OCI-LY7 (cell line): ENCODE measurements around the gene B3GNT2. TPM values are rescaled to one million over a fixed set of nuclear protein-coding genes. Genes with fewer than 3 reads are reported as not detected.
"Not testable (repeated sequence)": the region's sequence is repeated elsewhere in the genome, so short reads cannot be mapped to it uniquely, and the experiment has no call there.

Experiments
- Bru-seq: library from RNA; stranded (reverse); fragments of 400-500 nt; gene quantifications from one replicate; lab custom pipeline; 2021; lab: Mats Ljungman, UMichigan
- BruChase-seq, 2 experiments: library from RNA; stranded (reverse); fragments of 400-500 nt; gene quantifications; one replicate each; lab custom pipeline; 2021; lab: Mats Ljungman, UMichigan
- BruUV-seq: library from RNA; stranded (reverse); fragments of 400-500 nt; replicated peaks from 2 replicates; lab custom pipeline; 2021; lab: Mats Ljungman, UMichigan
- CTCF ChIA-PET: fragments of 300-600 bp; sonication (Branson Sonifier 250); formaldehyde crosslinking; loops from one replicate; lab custom pipeline; 2022; ENCODE audit warnings: antibody characterized with exemption; ENCODE audit not compliant: unreplicated experiment; lab: Charles Lee
- POLR2A ChIA-PET: fragments of 300-600 bp; sonication (Branson Sonifier 250); formaldehyde crosslinking; loops from one replicate; lab custom pipeline; 2022; ENCODE audit warnings: antibody characterized with exemption; lab: Charles Lee
- DNase-seq: peaks from one replicate; pipeline ENCODE4 v3.0.0-alpha.2; 2015; ENCODE audit warnings: low spot score
- H2AFZ ChIP-seq: fragments of 200-600 bp; sonication (generic), shearing (Covaris generic); 2 replicates; pipeline ENCODE4 v1.6.1; 2014; ENCODE audit warnings: mild to moderate bottlenecking, antibody characterized with exemption, low read length, moderate library complexity
- H3K27ac ChIP-seq: fragments of 200-600 bp; sonication (generic); 2 replicates; pipeline ENCODE4 v1.5.1; 2014; ENCODE audit warnings: mixed run types, low read depth, mild to moderate bottlenecking, moderate library complexity, low read length, inconsistent platforms; ENCODE audit not compliant: poor library complexity, severe bottlenecking
- H3K36me3 ChIP-seq: fragments of 200-600 bp; sonication (generic); 2 replicates; pipeline ENCODE4 v1.6.1; 2014; ENCODE audit warnings: mild to moderate bottlenecking, antibody characterized with exemption, low read length, moderate library complexity, mixed read lengths; ENCODE audit not compliant: insufficient read depth
- H3K4me1 ChIP-seq: fragments of 200-600 bp; sonication (generic); 2 replicates; pipeline ENCODE4 v1.5.1; 2014; ENCODE audit warnings: mild to moderate bottlenecking, low read length; ENCODE audit not compliant: insufficient read depth, poor library complexity, severe bottlenecking
- H3K4me2 ChIP-seq: fragments of 200-600 bp; sonication (generic); 2 replicates; pipeline ENCODE4 v1.6.1; 2014; ENCODE audit warnings: mild to moderate bottlenecking, low read length
- H3K4me3 ChIP-seq: fragments of 200-600 bp; sonication (generic); 2 replicates; pipeline ENCODE4 v1.5.1; 2014; ENCODE audit warnings: mild to moderate bottlenecking, low read depth, low read length; ENCODE audit not compliant: poor library complexity, severe bottlenecking
- H3K79me2 ChIP-seq: fragments of 200-600 bp; sonication (generic); 2 replicates; pipeline ENCODE4 v1.6.1; 2016; ENCODE audit warnings: low read depth, mild to moderate bottlenecking, low read length, moderate library complexity, mixed read lengths; ENCODE audit not compliant: insufficient read depth
- H3K9me2 ChIP-seq: fragments of 200-600 bp; sonication (generic); 2 replicates; pipeline ENCODE4 v1.6.1; 2016; ENCODE audit warnings: mild to moderate bottlenecking, low read length, mixed read lengths; ENCODE audit not compliant: insufficient read depth
- H3K9me3 ChIP-seq: fragments of 200-600 bp; sonication (generic); 2 replicates; pipeline ENCODE4 v1.6.1; 2014; ENCODE audit warnings: mild to moderate bottlenecking, mixed run types, low read length, mixed read lengths
- H4K20me1 ChIP-seq: fragments of 200-600 bp; sonication (generic); 2 replicates; pipeline ENCODE4 v1.6.1; 2014; ENCODE audit warnings: mild to moderate bottlenecking, antibody characterized with exemption, low read length, moderate library complexity, mixed read lengths; ENCODE audit not compliant: insufficient read depth
- EZH2phosphoT487 ChIP-seq: fragments of 200-600 bp; sonication (generic); IDR thresholded peaks from 2 replicates; pipeline ENCODE4 v1.6.1; 2018; ENCODE audit warnings: low read depth, borderline replicate concordance, mild to moderate bottlenecking, mixed run types, antibody characterized with exemption, low read length, moderate library complexity, mixed read lengths
- intact Hi-C: fragments of 100-400 bp; cut with micrococcal nuclease; formaldehyde crosslinking; loops from one replicate; pipeline ENCODE4 v1.10.0; 2022; ENCODE audit not compliant: unreplicated experiment
- long read RNA-seq: library from polyadenylated mRNA; stranded (forward); transcript quantifications from one replicate; pipeline ENCODE4 v2.0.0, GENCODE V29; 2022
- total RNA-seq, 2 experiments: library from RNA; depleted of rRNA in 1 of 2; stranded (reverse); fragments of >200 nt in 1 of 2; shearing (Covaris generic) in 1 of 2; gene quantifications; 2 replicates each; pipeline ENCODE4 v1.2.3, GENCODE V29; 2014 to 2022
- TF ChIP-seq, protein P1 (sequence below): fragments of 200-600 bp; sonication (generic); conservative IDR thresholded peaks from 2 replicates; pipeline ENCODE4 v1.5.1; 2014; ENCODE audit warnings: mild to moderate bottlenecking, antibody characterized with exemption, low read length, moderate library complexity, mixed read lengths

B3GNT2 gene, protein sequence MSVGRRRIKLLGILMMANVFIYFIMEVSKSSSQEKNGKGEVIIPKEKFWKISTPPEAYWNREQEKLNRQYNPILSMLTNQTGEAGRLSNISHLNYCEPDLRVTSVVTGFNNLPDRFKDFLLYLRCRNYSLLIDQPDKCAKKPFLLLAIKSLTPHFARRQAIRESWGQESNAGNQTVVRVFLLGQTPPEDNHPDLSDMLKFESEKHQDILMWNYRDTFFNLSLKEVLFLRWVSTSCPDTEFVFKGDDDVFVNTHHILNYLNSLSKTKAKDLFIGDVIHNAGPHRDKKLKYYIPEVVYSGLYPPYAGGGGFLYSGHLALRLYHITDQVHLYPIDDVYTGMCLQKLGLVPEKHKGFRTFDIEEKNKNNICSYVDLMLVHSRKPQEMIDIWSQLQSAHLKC
- 63.0 and 65.8 TPM in 2 replicates for total RNA-seq (2014; rRNA removed; shearing (Covaris generic))
- total RNA-seq (2022): 47.9 and 51.1 TPM in 2 replicates
- percentile 96 among the genes with signal in this experiment for Bru-seq, nascent RNA
- percentile 92 among the genes with signal in this experiment for BruChase-seq, experiment 1, labeled RNA remaining after a 6-hour chase
- percentile 92 among the genes with signal in this experiment for BruChase-seq, experiment 2, labeled RNA remaining after a 2-hour chase
- long read RNA-seq, transcript B3GNT2-201 (2 exons, 2,763 nt): major isoform, 202 of 210 reads
- long read RNA-seq, partial matches to known transcripts: 7 of 210 reads
- long read RNA-seq, other reads (novel, unspliced or antisense): 1 of 210 reads

- Histone ChIP-seq H2AFZ (peak within 1 kb of the TSS; percentile 59; the same call in 1 of the 2 replicates), H3K9me2 (no peaks in the 10 kb centered on the region), H3K79me2 (peaks cover 64% of the 10 kb centered on the region), H3K27ac (peak within 1 kb of the TSS; percentile 75), H4K20me1 (peaks cover 32% of the 10 kb centered on the region), H3K4me2 (peak within 1 kb of the TSS; percentile 94), H3K36me3 (peaks cover 36% of the 10 kb centered on the region), H3K4me1 (peaks cover 58% of the 10 kb centered on the region), H3K9me3 (no peaks in the 10 kb centered on the region), H3K4me3 (peak within 1 kb of the TSS; percentile 95)
- TSS peak; percentile 82 for BruUV-seq
- intact Hi-C loops: loop anchor here (1.0 to 10.0 kb wide), 5 partner anchors 14 to 281 kb away; no protein-coding TSS in a partner anchor
- ChIA-PET CTCF (no interaction called here), POLR2A (interaction anchor here (0.7 to 2.0 kb wide), 4 partner anchors 14 to 156 kb away, joined by 3 to 4 read pairs (median 4); no protein-coding TSS in a partner anchor)
- DNase-seq: peak; percentile 89
- TF ChIP-seq EZH2phosphoT487: no peak
- TF ChIP-seq, protein P1, sequence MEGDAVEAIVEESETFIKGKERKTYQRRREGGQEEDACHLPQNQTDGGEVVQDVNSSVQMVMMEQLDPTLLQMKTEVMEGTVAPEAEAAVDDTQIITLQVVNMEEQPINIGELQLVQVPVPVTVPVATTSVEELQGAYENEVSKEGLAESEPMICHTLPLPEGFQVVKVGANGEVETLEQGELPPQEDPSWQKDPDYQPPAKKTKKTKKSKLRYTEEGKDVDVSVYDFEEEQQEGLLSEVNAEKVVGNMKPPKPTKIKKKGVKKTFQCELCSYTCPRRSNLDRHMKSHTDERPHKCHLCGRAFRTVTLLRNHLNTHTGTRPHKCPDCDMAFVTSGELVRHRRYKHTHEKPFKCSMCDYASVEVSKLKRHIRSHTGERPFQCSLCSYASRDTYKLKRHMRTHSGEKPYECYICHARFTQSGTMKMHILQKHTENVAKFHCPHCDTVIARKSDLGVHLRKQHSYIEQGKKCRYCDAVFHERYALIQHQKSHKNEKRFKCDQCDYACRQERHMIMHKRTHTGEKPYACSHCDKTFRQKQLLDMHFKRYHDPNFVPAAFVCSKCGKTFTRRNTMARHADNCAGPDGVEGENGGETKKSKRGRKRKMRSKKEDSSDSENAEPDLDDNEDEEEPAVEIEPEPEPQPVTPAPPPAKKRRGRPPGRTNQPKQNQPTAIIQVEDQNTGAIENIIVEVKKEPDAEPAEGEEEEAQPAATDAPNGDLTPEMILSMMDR: no peak
Observed at GRCh38 chr2:62195421-62196277, at the start of gene B3GNT2. B3GNT2 (plus strand) TSS chr2:62196115; CDS start chr2:62222221, 26,106 bp downstream.

GRCh38 chr2:62146790-62147189 is 49.1 kb upstream of the B3GNT2 start:
- H3K9me2 ChIP-seq, H3K27ac ChIP-seq, H3K9me3 ChIP-seq, intact Hi-C loops, H4K20me1 ChIP-seq, CTCF ChIA-PET, H3K4me3 ChIP-seq, H3K79me2 ChIP-seq, H3K36me3 ChIP-seq, BruUV-seq, H2AFZ ChIP-seq: not testable (repeated sequence)
- H3K4me1 ChIP-seq: peaks cover 77% of the 10 kb centered on the region
- peak; percentile 52 for DNase-seq
- POLR2A ChIA-PET: interaction anchor here (1.0 to 2.0 kb wide), 3 partner anchors 16 to 29 kb away, joined by 4 to 8 read pairs (median 5); no protein-coding TSS in a partner anchor
- peak overlapping the region; percentile 46 for H3K4me2 ChIP-seq
